ENCODE results near the gene PPARD. TPM values are rescaled to one million over a fixed set of nuclear protein-coding genes. Genes with fewer than 3 reads are reported as not detected.
A peak's percentile ranks its signal among the peaks of the same experiment; 100 is the strongest.

The PPARD gene
- total RNA-seq, 4 donors from 2014 or later: 10.3 to 16.0 (median 13.3) TPM

DNA sequence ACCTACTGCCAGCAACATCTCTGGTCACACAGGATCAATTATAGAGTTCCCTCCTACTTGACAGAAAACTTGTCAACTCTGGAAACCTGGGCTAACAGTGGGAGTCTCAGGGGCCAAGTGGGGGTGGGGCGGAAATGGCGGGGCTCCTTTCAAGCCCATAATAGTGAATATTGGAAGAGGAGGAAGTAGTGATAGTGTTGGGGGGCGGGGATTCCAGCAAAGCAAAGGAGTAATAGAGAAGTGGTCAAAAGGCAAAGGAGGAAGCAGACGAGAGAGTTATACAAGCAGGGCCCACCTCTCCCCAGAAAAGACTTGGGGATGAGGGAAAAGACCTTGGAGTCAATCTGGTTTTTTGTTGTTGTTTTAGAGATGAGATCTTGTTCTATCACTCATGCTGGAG is 42.7 kb upstream of the PPARD start:
- Histone ChIP-seq H3K36me3 (peaks cover 0 to 20% of the 10 kb centered on the region in 2 donors), H3K4me1 (peaks cover 0 to 16% (median 6%) of the 10 kb centered on the region in 3 donors), H3K27ac (peak overlapping the region in 1 of 4 donors; percentile 24), H3K4me3 (no peak overlapping the region), H3K27me3 (no peaks in the 10 kb centered on the region), H3K9me3 (no peaks in the 10 kb centered on the region)
- no peak for ATAC-seq
- WGBS, 2 donors (ENCODE audit: low coverage in 1 of 2): 69 to 100% methylated on average over 2 to 3 of the region's 4 CpGs
- no peak for TF ChIP-seq EP300 (IDR thresholded peaks at IDR 0.05)
- TF ChIP-seq POLR2AphosphoS5 (IDR thresholded peaks at IDR 0.05): no peak
- no peak for TF ChIP-seq POLR2A (IDR thresholded peaks at IDR 0.05)
- TF ChIP-seq, protein P1, sequence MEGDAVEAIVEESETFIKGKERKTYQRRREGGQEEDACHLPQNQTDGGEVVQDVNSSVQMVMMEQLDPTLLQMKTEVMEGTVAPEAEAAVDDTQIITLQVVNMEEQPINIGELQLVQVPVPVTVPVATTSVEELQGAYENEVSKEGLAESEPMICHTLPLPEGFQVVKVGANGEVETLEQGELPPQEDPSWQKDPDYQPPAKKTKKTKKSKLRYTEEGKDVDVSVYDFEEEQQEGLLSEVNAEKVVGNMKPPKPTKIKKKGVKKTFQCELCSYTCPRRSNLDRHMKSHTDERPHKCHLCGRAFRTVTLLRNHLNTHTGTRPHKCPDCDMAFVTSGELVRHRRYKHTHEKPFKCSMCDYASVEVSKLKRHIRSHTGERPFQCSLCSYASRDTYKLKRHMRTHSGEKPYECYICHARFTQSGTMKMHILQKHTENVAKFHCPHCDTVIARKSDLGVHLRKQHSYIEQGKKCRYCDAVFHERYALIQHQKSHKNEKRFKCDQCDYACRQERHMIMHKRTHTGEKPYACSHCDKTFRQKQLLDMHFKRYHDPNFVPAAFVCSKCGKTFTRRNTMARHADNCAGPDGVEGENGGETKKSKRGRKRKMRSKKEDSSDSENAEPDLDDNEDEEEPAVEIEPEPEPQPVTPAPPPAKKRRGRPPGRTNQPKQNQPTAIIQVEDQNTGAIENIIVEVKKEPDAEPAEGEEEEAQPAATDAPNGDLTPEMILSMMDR (IDR thresholded peaks at IDR 0.05): no peak

DNA sequence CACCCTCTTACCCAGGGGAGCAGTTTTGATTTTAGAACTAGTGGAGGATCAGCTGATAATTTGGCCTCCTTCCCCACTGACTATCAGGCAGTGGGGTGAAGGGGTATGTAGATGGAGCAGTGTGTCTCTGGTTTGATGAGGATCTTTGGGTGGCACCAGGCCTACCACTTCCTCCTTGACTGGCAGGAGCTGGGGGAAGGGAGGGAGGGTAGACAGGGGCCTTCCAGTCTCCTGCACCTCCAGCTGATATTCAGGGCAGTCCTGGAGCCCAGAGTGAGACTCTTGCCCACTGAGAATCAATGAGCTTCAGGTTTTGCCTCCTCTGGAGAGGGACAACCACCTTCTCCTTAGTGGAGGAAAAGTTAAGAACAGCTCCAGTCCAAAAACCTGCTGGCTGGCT is 41.5 kb upstream of the PPARD start:
- ATAC-seq: no peak
- TF ChIP-seq POLR2A (IDR thresholded peaks at IDR 0.05) (no peak), EP300 (IDR thresholded peaks at IDR 0.05) (no peak), POLR2AphosphoS5 (IDR thresholded peaks at IDR 0.05) (no peak)
- TF ChIP-seq, protein P1 (IDR thresholded peaks at IDR 0.05): no peak

DNA sequence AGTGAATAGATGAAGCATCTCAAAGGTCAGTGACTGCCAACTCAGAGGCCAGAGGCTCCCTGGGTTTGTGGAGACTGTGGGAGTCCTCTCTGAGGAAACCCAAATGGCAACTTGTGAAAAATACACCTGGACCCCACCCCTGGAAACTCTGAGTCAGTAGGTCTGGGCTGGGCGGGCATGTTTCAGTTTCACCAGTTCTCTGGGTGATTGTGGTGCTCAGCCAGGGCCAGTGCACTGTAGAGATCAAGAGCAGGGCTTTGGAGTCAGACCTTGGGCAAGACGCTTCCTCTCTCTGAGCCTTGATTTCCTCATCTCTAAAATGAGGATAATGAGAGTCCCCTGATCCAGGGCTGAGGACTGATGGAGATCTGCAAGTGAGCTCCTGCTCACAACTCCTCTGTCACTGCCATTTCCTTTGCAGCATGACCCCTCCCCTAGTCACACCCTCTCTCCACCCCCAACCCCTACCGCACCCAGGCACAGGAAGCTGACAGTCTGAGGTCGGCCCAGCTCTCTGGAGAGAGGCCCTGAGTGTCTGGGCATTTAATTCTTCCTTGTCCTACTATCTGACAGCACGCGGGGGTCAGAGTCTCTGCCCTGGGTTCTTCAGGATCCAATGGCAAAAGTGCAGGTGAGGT is 39.6 kb upstream of the PPARD start:
- Histone ChIP-seq H3K4me1 (peaks cover 0 to 6% (median 0%) of the 10 kb centered on the region in 3 donors), H3K27me3 (no peaks in the 10 kb centered on the region), H3K36me3 (no peaks in the 10 kb centered on the region), H3K9me3 (no peaks in the 10 kb centered on the region), H3K27ac (no peak overlapping the region), H3K4me3 (no peak overlapping the region)
- 72% methylated on average over 3 of the region's 6 CpGs; no CpG with 5 or more reads in 1 of the 2 donors for WGBS, 2 donors (ENCODE audit: low coverage in 1 of 2)
- ATAC-seq: peak; percentile 72
- TF ChIP-seq POLR2AphosphoS5 (IDR thresholded peaks at IDR 0.05) (no peak), EP300 (IDR thresholded peaks at IDR 0.05) (no peak), POLR2A (IDR thresholded peaks at IDR 0.05) (no peak)
- TF ChIP-seq, protein P1 (IDR thresholded peaks at IDR 0.05): no peak

More for the DNA sequence above, 41.5 kb upstream of the PPARD start:
- Histone ChIP-seq H3K9me3 (no peaks in the 10 kb centered on the region), H3K4me1 (peaks cover 0 to 16% (median 6%) of the 10 kb centered on the region in 3 donors), H3K36me3 (peaks cover 0 to 9% of the 10 kb centered on the region in 2 donors), H3K27ac (no peak overlapping the region), H3K27me3 (no peaks in the 10 kb centered on the region), H3K4me3 (no peak overlapping the region)

DNA sequence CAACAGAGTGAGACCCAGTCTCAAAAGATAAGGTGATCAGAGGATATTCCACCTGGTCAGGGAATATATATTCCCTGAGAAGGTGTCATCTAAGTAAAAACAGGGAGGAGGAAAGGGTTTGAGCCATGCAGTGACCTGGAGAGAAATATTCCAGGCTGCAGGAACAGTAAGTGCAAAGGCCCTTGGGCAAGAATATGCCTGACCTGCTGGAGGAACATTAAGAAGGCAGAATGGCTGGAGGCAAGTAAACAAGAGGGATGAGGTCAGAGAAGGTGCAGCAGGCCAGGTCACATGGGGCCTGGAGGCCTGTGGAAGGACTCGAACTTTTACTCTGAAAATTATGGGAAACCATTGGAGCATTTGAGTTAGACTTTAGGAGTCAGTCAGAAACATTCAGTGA is 38.1 kb upstream of the PPARD start:
- H3K9me3 ChIP-seq: no peaks in the 10 kb centered on the region

More for the DNA sequence above, 38.1 kb upstream of the PPARD start:
- WGBS, 2 donors (ENCODE audit: low coverage in 1 of 2): 77 to 82% methylated on average over 1 of the region's 1 CpG
- ATAC-seq: no peak
- TF ChIP-seq EP300 (IDR thresholded peaks at IDR 0.05): no peak
- no peak for TF ChIP-seq POLR2AphosphoS5 (IDR thresholded peaks at IDR 0.05)
- TF ChIP-seq, protein P1 (IDR thresholded peaks at IDR 0.05): no peak
- no peak for TF ChIP-seq POLR2A (IDR thresholded peaks at IDR 0.05)
- Histone ChIP-seq H3K27me3 (no peaks in the 10 kb centered on the region), H3K4me1 (no peaks in the 10 kb centered on the region), H3K27ac (no peak overlapping the region), H3K4me3 (no peak overlapping the region), H3K36me3 (no peaks in the 10 kb centered on the region)

All from gastroesophageal sphincter (tissue), 4 donors.